GM12874 (cell line): ENCODE data around the gene DTNA.

ENCODE experiments used
- CTCF ChIP-seq: IDR thresholded peaks from 2 replicates; pipeline ENCODE4 v1.5.1; 2011; ENCODE audit warnings: low read depth, mild to moderate bottlenecking, control low read depth, low read length, moderate library complexity; ENCODE audit not compliant: insufficient read depth

Gene DTNA

GRCh38 chr18:34844732-34845459 is 134.8 kb downstream of the DTNA start:
- TF ChIP-seq CTCF, result no peak

GRCh38 chr18:34847408-34847807 is 137.3 kb downstream of the DTNA start:
- no peak for TF ChIP-seq CTCF

GRCh38 chr18:34848156-34848555 is 138.1 kb downstream of the DTNA start:
- no peak for TF ChIP-seq CTCF

- TF ChIP-seq CTCF, result no peak
These were observed 138.6 kb downstream of the DTNA start for GRCh38 chr18:34848695-34849094.

- TF ChIP-seq CTCF, result no peak
These were observed 147.2 kb downstream of the DTNA start for GRCh38 chr18:34857320-34857719.

GRCh38 chr18:34858188-34858587 is 148.1 kb downstream of the DTNA start:
- TF ChIP-seq CTCF, result no peak

- TF ChIP-seq CTCF, result no peak
These were observed 149.4 kb downstream of the DTNA start for GRCh38 chr18:34859496-34859895.

GRCh38 chr18:34862561-34862960 is 152.5 kb downstream of the DTNA start:
- TF ChIP-seq CTCF, result no peak
